GM15510 (cell line): Measurements from ENCODE around the gene GABARAPL2.

Source experiments
- POLR2A ChIP-seq: IDR thresholded peaks from 3 replicates; pipeline ENCODE4 v1.6.1; 2011; ENCODE audit warnings: borderline replicate concordance; ENCODE audit not compliant: insufficient read length; ENCODE audit errors: extremely low read depth

Gene GABARAPL2

GRCh38 chr16:75566040-75566757 lies at the start of gene GABARAPL2:
TSS of gene GABARAPL2 (plus strand) at chr16:75566379. CDS start at chr16:75566487, 108 bp downstream.
- TF ChIP-seq POLR2A = peak; percentile 65

- no peak for TF ChIP-seq POLR2A
Measured at GRCh38 chr16:75519175-75519574, 47.0 kb upstream of the GABARAPL2 start.

- TF ChIP-seq POLR2A = no peak
Measured at GRCh38 chr16:75526032-75526790, 40.0 kb upstream of the GABARAPL2 start.

- TF ChIP-seq POLR2A = no peak
Measured at GRCh38 chr16:75527825-75528299, 38.3 kb upstream of the GABARAPL2 start.

GRCh38 chr16:75529056-75529905 lies 36.9 kb upstream of the GABARAPL2 start:
- no peak for TF ChIP-seq POLR2A

- no peak for TF ChIP-seq POLR2A
Measured at GRCh38 chr16:75529959-75530358, 36.2 kb upstream of the GABARAPL2 start.

GRCh38 chr16:75532142-75532765 lies 33.9 kb upstream of the GABARAPL2 start:
- TF ChIP-seq POLR2A = no peak

GRCh38 chr16:75532791-75533190 lies 33.4 kb upstream of the GABARAPL2 start:
- no peak for TF ChIP-seq POLR2A

GRCh38 chr16:75534560-75535205 lies 31.5 kb upstream of the GABARAPL2 start:
- no peak for TF ChIP-seq POLR2A

GRCh38 chr16:75535211-75535843 lies 30.9 kb upstream of the GABARAPL2 start:
- TF ChIP-seq POLR2A = no peak

- no peak for TF ChIP-seq POLR2A
Measured at GRCh38 chr16:75535901-75536300, 30.3 kb upstream of the GABARAPL2 start, which contains the start of gene CHST5. TSS of gene CHST5 (minus strand) at chr16:75536108. CDS start at chr16:75530384, 5,724 bp downstream.

GRCh38 chr16:75537776-75538175 lies 28.4 kb upstream of the GABARAPL2 start:
- no peak for TF ChIP-seq POLR2A

- TF ChIP-seq POLR2A = no peak
Measured at GRCh38 chr16:75541236-75541635, 24.9 kb upstream of the GABARAPL2 start.
